GM21723 (cell line): ENCODE data around the gene UQCC2.

Source experiments
- ATAC-seq: cut with Tn5 transposase; IDR thresholded peaks from one replicate; pipeline ENCODE4 v1.9.1; 2021; ENCODE audit warnings: mild to moderate bottlenecking, moderate library complexity; ENCODE audit not compliant: unreplicated experiment

Gene UQCC2

GRCh38 chr6:33692078-33692759 lies 19.3 kb downstream of the UQCC2 start:
- ATAC-seq = no peak

GRCh38 chr6:33691456-33692077 lies 19.9 kb downstream of the UQCC2 start:
- no peak for ATAC-seq

DNA sequence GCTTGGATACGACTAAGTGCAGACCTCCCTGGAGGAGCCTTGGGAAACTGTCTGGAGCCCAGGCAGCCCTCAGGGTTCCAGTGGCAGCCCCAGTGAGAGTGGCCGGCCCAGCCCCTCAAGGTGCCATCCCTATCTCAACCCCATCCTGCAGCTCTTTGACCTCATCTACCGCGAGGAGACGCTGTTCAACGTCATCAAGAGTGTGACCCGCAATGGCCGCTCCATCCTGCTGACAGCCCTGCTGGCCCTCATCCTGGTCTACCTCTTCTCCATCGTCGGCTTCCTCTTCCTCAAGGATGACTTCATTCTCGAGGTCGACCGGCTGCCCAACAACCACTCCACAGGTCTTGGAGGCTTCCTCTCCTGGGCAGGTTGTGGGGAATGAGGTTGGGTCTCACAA lies 20.7 kb downstream of the UQCC2 start:
- no peak for ATAC-seq

GRCh38 chr6:33689879-33690278 lies 21.6 kb downstream of the UQCC2 start:
- no peak for ATAC-seq

DNA sequence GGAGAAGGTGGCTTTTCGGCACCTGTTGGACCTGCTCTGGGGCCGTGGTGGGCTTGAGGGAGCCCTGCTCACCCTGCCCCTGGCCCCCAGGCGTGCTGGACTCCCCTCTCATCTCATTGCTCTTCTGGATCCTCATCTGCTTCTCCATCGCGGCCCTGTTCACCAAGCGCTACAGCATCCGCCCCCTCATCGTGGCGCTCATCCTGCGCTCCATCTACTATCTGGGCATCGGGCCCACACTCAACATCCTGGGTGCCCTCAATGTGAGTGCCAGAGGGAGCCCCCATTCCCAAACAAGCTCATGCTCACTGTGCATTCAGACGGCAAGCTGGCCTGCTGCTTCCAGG lies 22.4 kb downstream of the UQCC2 start:
- ATAC-seq = no peak

DNA sequence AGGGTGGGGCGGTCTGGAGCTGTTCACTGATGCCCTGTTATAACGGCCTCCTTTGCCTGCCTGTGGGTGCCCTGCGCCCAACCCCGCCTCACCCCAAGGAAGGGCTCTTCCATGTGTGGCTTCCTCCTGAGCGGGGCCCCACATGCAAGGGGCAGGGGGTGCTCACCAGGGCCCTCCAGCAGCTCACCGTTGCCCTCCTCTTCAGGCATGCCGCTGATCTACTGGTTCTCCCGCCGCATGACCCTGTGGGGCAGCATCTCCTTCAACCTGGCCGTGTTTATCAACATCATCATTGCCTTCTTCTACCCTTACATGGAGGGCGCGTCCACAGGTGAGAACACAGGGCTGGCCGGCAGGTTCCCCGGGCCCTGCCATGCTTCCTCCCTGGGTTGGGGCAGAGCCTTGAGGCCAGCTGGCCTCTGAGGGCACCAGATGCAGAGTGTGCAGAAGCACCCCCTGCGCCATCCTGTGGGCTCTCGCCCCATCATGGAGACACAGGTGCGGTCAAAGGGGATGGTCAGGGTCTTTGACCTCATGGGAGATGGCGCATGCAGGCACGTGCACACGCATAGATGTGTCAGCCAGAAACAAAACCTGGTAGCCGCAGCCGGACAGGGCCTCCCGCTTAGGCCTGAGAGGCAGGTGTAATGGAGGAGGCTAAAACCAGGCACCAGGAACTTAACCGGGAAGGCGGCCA lies 22.9 kb downstream of the UQCC2 start:
- no peak for ATAC-seq

DNA sequence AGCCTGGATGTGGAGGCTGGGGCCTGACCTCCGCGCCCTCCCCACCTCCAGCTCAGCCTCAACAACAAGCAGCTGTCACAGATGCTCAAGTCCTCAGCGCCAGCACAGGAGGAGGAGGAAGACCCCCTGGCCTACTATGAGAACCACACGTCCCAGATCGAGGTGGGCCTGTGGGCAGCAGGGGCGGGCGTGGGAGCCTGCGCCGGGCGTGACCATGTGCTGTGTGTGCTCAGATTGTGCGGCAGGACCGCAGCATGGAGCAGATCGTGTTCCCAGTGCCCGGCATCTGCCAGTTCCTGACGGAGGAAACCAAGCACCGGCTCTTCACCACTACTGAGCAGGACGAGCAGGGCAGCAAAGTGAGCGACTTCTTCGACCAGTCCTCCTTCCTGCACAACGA lies 23.5 kb downstream of the UQCC2 start:
- no peak for ATAC-seq

- no peak for ATAC-seq
Measured at GRCh38 chr6:33686981-33687975, 24.2 kb downstream of the UQCC2 start.

DNA sequence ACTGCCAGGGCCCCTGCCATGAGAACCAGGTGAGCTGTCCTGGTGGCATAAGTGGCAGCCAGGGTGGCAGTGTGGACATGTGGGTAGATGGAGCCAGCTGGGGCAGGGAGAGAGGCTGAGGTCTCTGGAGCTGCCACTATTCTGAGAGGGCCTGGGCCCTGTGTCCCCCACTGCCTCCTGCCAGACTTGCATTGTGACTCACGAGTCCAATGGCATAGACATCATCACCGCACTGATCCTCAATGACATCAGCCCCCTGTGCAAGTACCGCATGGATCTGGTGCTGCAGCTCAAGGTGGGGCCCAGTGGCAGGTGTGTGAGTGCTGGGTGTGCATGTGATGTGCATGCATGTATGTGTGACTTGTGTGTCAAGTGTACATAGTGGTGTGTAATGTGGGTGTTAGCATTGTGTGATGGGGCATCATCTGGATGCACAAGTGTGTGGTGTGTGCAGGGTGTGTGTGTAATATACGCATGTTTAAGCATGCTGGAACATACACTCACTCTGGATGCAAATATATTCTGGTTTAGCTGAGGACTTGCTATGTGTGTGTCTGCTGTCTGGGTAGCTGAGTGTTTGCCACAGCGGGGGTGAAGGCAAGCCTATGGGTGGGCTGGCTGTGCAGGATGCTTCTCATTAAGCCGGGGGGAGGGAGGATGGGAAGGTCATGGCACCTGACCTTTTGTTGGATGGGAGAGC lies 25.1 kb downstream of the UQCC2 start:
- ATAC-seq = no peak

DNA sequence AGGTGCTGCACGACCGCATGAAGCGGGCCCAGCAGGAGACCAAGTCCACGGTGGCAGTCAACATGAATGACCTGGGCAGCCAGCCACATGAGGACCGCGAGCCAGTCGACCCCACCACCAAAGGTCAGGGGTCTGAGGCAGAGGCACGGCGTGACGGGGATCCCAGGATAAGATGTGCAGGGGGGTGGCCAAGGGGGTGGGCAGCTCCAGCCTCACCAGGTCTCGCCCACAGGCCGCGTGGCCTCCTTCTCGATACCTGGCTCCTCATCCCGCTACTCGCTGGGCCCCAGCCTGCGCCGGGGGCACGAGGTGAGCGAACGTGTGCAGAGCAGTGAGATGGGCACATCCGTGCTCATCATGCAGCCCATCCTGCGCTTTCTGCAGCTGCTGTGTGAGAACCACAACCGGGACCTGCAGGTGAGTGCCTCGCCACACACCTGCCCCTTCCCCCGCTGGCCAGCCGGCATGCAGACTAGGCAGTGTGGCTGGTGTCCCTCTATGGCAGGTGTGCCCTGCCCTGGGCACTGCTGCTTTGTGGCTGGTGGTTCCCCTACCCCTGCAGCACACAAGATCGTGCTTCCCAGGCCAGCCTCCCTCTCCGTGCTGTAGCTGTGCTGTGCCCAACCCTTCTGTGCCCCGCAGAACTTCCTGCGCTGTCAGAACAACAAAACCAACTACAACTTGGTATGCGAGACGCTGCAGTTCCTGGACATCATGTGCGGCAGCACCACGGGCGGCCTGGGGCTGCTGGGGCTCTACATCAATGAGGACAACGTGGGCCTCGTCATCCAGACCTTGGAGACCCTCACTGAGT lies 25.9 kb downstream of the UQCC2 start:
- ATAC-seq = no peak

DNA sequence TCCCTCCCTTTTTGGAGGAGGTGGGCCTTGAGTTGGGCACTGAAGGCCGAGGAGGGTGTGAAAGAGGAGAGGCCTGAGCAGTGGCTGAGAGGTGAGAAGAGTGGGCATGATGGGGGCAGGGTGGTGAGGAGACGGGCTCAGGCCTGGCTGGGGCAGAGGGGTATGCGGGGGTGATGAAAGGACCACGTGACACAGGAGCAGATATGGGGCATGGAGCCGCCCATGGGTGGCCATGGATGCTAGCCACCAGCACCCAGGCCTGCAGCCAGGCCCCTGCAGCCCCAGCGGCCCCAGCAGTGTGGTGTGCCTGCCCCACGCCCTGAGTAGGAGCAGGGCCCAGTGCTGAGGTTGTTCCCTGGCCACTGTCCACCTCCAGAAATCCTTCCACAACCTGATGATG lies 26.5 kb downstream of the UQCC2 start:
- ATAC-seq = no peak

DNA sequence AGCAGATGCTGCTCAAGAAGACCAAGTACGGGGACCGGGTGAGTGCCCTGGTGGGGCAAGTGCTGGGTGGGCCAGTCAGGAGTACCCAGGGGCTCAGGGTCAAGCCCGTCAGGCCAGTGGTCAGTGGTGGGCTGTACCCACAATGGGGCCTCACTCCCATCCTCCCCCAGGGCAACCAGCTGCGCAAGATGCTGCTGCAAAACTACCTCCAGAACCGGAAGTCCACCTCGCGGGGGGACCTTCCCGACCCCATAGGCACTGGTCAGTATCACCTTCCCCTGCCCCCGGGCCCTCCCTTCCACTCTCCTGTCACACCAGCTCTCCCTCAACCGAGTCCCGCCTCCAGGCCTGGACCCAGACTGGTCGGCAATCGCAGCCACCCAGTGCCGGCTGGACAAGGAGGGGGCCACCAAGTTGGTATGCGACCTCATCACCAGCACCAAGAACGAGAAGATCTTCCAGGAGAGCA lies 27.0 kb downstream of the UQCC2 start:
- no peak for ATAC-seq

DNA sequence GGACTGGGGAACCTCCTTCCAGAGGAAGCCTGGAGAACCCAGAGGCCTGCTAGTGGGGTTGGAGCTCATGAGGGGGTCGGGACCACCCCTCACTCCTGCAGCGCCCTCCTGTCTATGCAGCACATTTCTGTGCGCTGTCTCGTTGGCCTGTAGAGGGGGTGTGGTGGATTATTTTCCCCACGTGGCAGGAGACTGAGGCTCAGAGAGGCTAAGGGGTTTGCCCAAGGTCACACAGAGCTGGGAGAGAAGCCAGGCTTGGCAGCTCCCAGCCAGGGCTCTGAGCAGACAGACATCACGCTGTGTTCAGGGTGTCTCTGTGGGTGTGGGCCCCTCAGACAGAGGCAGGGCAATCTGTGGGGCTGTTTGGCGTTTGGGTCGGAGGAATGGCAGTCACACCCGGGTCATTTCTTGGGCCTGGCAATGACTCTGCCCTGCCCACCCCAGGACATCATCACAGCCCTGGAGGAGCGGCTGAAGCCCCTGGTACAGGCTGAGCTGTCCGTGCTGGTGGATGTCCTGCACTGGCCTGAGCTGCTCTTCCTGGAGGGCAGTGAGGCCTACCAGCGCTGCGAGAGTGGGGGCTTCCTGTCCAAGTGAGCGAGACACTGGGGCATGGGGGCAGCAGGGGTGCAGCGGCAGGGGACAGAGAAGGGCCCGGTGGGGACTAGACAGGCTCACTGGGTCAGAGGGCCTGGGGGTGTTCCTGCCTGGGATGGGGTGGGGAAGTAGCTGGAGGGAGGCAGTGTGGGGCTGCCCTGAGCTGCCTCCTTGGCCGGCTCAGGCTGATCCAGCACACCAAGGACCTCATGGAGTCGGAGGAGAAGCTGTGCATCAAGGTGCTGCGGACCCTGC lies 27.7 kb downstream of the UQCC2 start:
- ATAC-seq = no peak

DNA sequence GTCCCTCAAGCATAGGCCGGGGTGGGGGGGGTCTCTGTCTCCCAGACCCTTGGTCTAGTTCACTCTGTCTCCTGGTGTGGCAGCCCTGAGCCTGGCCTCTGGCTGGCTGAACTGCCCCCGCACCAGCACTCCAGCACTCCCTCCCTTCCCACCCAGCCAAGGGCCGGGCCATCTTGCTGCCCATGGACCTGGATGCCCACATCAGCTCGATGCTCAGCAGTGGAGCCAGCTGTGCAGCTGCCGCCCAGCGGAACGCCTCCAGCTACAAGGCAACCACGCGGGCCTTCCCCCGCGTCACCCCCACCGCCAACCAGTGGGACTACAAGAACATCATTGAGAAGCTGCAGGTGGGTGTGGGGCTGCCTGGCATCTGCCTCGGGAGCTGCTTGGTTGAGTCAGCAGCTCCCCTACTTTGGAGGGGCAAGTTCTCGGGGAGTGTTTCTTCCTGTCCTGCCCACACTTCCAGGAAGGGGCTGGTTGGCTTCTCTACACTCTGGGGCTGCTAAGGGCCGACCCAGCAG lies 28.4 kb downstream of the UQCC2 start:
- ATAC-seq = no peak

DNA sequence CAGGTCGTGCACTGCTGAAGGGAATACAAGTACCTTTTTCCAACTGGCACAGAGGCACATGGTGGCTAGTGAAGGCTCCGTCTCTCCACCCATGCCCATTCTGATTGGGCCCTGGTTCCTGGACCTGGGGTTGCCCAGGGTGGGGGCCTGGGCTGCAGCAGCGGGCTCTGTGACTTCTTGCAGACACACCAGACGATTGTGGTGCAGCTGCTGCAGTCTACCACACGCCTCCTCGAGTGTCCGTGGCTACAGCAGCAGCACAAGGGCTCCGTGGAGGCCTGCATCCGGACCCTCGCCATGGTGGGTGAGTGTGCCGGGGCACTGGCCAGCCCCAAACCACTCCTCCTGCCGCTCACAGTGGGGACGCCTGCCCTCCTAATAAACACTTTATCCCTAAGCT lies 29.2 kb downstream of the UQCC2 start:
- no peak for ATAC-seq

- no peak for ATAC-seq
Measured at GRCh38 chr6:33679761-33680160, 31.7 kb downstream of the UQCC2 start.

DNA sequence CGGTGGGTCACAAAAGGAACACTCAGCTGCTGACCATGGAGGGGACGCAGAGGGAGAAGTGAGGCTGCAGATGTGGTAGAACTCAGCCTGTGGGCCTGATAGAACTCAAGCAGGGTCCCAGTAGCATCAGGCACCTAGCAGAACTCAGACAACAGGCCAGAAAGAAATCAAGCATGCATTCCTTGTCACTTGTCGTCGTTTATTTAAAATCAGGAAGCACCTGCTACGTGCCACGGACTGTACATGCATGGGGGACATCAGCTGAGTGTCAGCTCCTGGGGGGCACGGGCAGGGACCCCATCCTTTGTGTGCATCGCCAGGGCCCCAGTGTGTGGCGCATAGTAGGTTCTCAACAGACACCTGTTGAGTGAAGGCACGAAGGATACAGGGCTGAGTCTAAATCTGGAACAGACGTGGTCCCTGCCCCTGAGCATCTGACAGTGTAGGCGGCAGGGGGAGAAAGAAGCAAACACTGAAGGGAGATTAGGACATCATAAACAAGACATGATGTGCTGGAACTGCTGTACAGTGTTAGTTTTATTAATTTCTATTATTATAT lies 32.5 kb downstream of the UQCC2 start:
- ATAC-seq = no peak

- ATAC-seq = no peak
Measured at GRCh38 chr6:33678233-33678931, 33.1 kb downstream of the UQCC2 start.
